ENCODE results near the gene CCDC71L. TPM values are rescaled to one million over a fixed set of nuclear protein-coding genes. Genes with fewer than 3 reads are reported as not detected.
A peak's percentile ranks its signal among the peaks of the same experiment; 100 is the strongest.
"Not testable (repeated sequence)": the region's sequence is repeated elsewhere in the genome, so short reads cannot be mapped to it uniquely, and the experiment has no call there.

The CCDC71L gene
- polyA plus RNA-seq (2012; ENCODE audit: missing spikeins), result 3.2 TPM

DNA sequence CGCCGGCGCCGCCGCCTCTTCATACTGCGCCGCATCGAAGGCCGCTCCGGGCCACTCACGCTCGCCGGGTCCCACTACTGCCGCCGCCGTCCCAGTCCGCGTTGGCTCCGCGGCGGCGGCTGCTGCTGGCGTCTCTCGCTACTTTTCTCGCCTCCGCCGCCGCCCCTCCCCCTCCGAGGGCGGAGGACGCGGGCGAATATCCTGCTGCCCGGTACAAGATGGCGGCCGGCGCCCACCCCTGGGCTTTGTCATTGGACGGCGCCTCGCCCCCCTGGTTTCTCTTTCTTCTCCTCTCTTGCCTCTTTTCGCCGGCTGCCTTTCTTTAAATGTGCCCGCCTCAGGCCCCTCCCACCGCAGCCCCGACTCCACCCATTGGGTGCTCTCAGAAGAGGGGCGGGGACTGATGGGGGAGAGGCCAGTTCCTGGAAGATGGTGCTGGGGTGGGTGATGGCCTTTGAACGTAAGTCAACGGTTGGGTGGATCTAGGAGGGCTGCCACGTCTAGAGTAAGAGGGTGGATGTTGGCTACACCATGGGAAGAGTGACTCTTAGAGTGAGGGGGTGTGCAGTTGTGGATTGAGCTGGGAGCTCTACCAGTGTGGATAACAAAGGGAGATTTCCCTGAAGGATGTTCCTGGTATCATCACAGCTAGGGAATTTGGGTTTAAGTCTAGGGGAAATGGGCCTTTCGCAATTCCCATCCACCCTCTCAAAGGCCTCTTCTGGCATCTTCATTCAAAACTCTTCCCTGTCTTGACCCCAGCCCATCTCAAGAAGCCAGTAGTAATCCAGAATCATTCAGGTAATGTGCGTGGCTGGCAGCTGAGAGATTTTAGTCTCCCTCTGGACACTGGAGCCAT, at the start of gene CCDC71L:
TSS of gene CCDC71L (minus strand) at position 297 of the 859 bp plus-strand sequence. CDS start at position 35, 262 bp downstream.
- TF ChIP-seq POLR2A (IDR thresholded peaks at IDR 0.05; ENCODE audit: low read depth, low read length), result peak; percentile 63; the same call in 1 of the 2 replicates
- TF ChIP-seq TAF1 (IDR thresholded peaks at IDR 0.05; ENCODE audit: borderline replicate concordance, low read depth, low read length), result peak; percentile 19; the same call in 1 of the 2 replicates
- TF ChIP-seq POLR2AphosphoS5 (IDR thresholded peaks at IDR 0.05; ENCODE audit: low read depth, low read length), result peak; percentile 42; the same call in 1 of the 2 replicates
- DNase-seq (ENCODE audit: insufficient read length) (peak; percentile 67), FAIRE-seq (peak; percentile 96)

DNA sequence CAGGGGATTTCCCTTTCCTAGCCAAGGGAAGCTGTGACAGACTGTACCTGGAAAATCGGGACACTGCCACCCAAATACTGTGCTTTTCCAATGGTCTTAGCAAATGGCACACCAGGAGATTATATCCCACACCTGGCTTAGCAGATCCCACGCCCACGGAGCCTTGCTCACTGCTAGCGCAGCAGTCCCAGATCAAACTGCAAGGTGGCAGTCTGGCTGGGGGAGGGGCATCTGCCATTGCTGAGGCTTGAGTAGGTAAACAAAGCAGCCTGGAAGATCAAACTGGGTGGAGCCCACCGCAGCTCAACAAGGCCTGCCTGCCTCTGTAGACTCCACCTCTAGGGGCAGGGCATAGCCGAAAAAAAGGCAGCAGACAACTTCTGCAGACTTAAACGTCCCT, 48.6 kb upstream of the CCDC71L start:
- FAIRE-seq; DNase-seq (ENCODE audit: insufficient read length): not testable (repeated sequence)

DNA sequence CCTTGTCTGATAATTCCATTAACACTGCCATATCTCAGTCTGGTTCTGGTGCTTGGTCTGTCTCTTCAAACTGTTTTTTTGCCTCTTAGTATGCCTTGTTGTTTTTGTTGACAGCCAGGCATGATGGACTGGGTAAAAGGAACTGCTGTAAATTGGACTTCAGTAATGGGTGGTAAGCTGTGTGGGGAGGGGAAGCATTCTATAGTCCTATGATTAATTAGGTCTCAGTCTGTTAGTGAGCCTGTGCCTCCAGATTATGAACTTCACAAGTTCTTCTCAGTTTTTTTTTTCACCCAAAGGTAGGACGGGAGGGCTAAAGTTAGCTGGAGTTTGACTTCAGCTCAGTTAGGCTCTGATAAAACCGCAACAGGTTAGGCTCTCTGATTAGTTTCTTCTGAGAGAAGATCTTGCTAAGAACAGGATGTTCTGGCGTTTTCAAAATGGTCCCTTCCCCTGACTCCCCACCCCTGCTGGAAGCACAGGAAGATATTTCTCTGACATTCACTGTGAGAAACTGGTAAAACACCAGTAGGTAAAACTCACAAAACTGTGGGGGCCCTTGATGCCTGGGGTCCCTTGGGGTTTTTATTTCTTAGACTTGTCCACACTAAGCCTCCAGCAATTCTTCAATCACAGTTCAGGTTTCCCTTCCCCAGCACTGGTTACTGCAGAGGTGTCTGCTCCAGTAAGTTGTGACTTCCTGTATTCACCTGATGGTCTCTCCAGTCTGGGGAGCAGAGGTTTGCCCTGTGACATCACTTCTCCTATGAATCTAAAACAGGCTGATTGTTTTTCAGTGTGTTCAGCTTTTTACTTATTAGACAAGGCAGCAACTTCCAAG, 43.3 kb upstream of the CCDC71L start:
- TF ChIP-seq TAF1 (IDR thresholded peaks at IDR 0.05; ENCODE audit: borderline replicate concordance, low read depth, low read length) (no peak), POLR2A (IDR thresholded peaks at IDR 0.05; ENCODE audit: low read depth, low read length) (no peak), POLR2AphosphoS5 (IDR thresholded peaks at IDR 0.05; ENCODE audit: low read depth, low read length) (no peak)
- FAIRE-seq (peak; percentile 27), DNase-seq (ENCODE audit: insufficient read length) (no peak)

DNA sequence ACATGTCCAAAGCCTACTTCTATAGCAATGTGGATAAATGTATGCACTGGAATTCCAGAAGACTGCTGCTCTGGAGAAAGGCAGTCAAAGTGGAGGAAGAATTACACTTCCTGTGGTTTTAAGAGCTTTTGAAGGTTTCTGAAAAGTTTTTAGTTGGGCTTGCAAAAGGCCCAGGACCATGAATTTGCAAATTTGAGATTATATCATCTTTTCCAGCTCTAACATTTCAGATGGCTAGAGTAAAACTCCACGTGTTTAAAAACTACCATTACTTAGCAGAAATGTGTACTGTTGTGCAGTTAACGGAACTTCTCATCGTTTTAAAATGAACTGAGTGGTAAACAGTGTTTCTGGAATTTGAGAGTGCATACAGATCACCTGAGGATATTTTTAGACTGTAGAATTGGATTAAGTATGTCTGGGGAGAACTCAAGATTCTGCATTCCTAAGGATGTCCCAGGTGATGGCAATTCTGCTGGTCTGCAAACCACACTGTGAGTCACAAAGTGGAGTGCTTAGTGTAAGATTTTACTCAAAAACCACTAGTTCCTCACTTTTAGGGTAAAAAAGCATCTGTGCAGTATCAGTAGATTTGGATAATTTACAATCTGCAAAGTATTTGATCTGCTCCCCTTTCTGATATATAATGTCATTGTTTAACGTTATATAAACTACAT, 32.9 kb upstream of the CCDC71L start:
- DNase-seq (ENCODE audit: insufficient read length), result no peak
- TF ChIP-seq TAF1 (IDR thresholded peaks at IDR 0.05; ENCODE audit: borderline replicate concordance, low read depth, low read length) (no peak), POLR2A (IDR thresholded peaks at IDR 0.05; ENCODE audit: low read depth, low read length) (no peak), POLR2AphosphoS5 (IDR thresholded peaks at IDR 0.05; ENCODE audit: low read depth, low read length) (no peak)
- FAIRE-seq, result no peak

DNA sequence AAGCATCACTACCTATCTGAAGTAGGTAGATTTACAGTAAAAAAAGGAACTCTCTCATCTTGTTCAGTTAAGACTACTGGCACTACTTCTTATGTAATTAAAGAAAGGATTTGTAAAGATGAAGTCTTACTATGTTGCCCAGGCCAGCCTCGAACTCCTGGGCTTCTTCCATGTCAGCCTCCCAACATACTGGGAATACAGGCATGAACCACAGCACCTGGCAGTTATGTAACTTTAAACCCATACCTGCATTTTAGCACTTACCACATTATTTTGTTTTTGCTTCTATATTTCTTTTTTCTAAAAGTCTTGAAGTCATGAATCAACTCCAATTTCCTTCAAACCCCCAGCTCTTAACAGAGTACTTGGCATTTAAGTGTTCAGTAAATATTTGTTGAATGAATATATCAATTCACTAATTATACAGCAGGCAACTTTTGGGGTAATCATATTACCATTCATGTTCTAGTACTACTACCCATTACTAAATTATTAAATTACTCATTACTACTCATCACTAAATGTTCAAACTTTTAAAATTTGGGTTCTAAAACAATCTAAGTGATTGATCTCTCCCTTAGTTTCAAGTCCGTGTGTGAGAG, 31.6 kb upstream of the CCDC71L start:
- FAIRE-seq, result no peak
- TF ChIP-seq TAF1 (IDR thresholded peaks at IDR 0.05; ENCODE audit: borderline replicate concordance, low read depth, low read length), result no peak
- no peak for TF ChIP-seq POLR2AphosphoS5 (IDR thresholded peaks at IDR 0.05; ENCODE audit: low read depth, low read length)
- TF ChIP-seq POLR2A (IDR thresholded peaks at IDR 0.05; ENCODE audit: low read depth, low read length), result no peak
- no peak for DNase-seq (ENCODE audit: insufficient read length)

DNA sequence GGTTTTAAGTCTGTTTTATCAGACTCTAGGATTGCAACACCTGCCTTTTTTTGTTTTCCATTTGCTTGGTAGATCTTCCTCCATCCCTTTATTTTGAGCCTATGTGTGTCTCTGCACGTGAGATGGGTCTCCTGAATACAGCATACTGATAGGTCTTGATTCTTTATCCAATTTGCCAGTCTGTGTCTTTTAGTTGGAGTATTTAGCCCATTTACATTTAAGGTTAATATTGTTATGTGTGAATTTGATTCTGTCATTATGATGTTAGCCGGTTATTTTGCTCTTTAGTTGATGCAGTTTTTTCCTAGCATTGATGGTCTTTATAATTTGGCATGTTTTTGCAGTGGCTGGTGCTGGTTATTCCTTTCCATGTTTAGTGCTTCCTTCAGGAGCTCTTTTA, 27.2 kb upstream of the CCDC71L start:
- DNase-seq (ENCODE audit: insufficient read length), result not testable (repeated sequence)

DNA sequence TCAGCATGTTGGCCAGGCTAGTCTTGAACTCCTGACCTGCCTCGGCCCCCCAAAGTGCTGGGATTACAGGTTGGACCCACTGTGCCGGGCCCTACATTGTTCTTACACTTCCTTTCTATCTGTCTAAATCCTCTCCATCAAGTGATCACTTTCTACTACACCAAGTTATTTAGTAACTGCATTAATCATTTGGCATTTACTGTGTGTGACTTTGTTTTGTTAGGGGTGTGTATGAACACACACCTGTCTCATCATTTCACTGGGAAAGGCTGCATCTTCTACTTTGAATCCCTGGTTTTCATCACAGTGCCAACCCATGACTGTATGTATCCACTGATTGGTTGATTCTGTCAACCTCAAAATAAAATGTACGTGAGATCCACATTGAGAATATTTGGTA, 23.0 kb upstream of the CCDC71L start:
- TF ChIP-seq POLR2A (IDR thresholded peaks at IDR 0.05; ENCODE audit: low read depth, low read length), result no peak
- no peak for FAIRE-seq

More for the DNA sequence above, 27.2 kb upstream of the CCDC71L start:
- not testable (repeated sequence) for FAIRE-seq

DNA sequence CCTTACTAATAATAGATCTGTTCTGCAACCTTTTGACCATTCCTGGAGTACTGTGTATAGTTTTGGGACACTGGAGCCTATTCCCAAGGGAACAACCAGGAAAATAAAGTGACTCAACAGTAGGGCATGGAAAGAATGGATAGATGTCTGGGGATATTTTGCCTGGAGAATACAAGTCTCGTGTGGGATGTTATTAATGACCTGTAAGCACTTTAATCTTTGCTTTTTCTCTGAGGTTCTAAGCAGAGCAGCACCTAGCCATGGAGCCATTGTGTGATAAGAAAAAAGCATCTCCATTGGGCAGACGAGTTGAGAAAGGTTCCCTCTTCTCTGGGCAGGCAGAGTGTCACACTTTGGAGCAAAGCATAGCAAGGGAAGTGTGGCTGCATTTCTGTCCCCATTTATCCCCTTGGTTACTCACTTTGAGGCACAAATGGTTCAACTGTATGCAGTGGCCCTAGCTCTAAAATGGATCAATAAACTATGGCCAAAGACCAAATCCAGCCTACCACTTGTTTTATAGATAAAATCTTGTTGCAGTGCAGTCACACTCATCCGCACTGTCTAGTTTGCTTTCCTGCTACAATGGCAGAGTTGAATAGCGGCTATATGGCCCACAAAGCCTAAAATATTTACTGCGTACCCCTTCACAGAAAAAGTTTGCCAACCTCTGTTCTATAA, 21.0 kb upstream of the CCDC71L start:
- TF ChIP-seq POLR2A (IDR thresholded peaks at IDR 0.05; ENCODE audit: low read depth, low read length), result no peak
- TF ChIP-seq POLR2AphosphoS5 (IDR thresholded peaks at IDR 0.05; ENCODE audit: low read depth, low read length), result no peak
- TF ChIP-seq TAF1 (IDR thresholded peaks at IDR 0.05; ENCODE audit: borderline replicate concordance, low read depth, low read length), result no peak
- DNase-seq (ENCODE audit: insufficient read length) (no peak), FAIRE-seq (no peak)

More for the DNA sequence above, 23.0 kb upstream of the CCDC71L start:
- DNase-seq (ENCODE audit: insufficient read length), result no peak

DNA sequence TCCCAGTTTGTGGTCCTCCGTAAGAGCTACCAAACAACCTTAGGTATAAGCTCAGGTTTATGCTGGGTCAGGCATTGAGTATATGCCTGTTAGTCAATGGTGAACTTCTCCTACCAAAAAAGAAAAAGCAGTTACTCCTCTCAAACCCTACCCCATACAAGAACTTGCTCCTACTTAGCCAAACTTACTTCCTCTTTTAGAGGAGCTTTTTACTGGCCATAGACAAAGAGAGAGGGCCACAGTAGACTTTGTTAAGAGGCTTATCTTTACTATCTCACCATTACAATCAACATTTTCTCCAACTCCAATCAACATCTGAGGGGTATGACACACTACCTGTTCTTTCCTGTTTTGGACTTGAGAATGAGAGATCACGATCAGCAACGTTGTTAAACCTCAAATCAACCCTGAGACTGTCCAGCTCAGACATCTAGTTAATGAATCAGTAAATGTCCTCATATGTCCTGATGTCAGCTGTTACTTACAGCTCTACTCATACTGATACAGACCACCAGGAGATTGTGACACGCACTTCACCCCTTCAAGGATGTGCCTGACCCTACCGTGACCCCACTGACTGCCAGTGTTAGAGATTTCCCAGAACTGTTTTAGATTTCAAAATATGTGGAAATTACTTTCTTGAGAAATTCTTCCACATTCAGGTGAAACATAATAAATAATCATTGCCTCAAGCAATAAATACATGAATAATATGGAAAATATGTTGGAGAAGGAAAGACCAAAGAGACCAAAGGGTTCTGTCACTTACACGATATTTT, 18.4 kb upstream of the CCDC71L start:
- TF ChIP-seq POLR2AphosphoS5 (IDR thresholded peaks at IDR 0.05; ENCODE audit: low read depth, low read length), result no peak
- no peak for TF ChIP-seq POLR2A (IDR thresholded peaks at IDR 0.05; ENCODE audit: low read depth, low read length)
- no peak for TF ChIP-seq TAF1 (IDR thresholded peaks at IDR 0.05; ENCODE audit: borderline replicate concordance, low read depth, low read length)
- DNase-seq (ENCODE audit: insufficient read length) (no peak), FAIRE-seq (peak; percentile 75)

DNA sequence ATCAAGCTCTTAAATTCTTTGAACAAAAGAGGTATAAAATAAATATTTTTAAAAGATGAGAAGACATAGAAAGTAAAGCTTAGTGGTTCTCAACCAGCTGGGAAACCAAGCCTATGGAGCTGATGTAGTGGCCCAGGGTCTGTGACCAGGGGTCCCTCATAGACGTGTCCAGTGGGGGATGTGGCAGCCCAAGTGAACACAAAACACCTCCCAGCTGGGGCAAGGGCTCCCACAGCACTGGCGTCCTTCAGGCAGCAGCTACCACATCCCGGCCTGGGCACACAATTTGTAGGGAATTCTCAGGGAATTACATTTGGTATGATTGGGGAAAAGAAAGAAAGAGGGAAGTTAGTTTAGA, 17.8 kb upstream of the CCDC71L start:
- DNase-seq (ENCODE audit: insufficient read length) (no peak), FAIRE-seq (no peak)
- TF ChIP-seq POLR2A (IDR thresholded peaks at IDR 0.05; ENCODE audit: low read depth, low read length) (no peak), TAF1 (IDR thresholded peaks at IDR 0.05; ENCODE audit: borderline replicate concordance, low read depth, low read length) (no peak), POLR2AphosphoS5 (IDR thresholded peaks at IDR 0.05; ENCODE audit: low read depth, low read length) (no peak)

DNA sequence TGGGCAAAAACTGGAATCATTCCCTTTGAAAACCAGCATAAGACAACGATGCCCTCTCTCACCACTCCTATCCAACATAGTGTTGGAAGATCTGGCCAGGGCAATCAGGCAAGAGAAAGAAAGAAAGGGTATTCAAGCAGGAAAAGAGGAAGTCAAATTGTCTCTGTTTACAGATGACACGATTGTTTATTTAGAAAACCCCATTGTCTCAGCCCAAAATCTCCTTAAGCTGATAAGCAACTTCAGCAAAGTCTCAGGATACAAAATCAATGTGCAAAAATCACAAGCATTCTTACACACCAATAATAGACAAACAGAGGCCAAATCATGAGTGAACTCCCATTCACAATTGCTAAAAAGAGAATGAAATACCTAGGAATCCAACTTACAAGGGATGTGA, 15.5 kb upstream of the CCDC71L start:
- FAIRE-seq; DNase-seq (ENCODE audit: insufficient read length): not testable (repeated sequence)

DNA sequence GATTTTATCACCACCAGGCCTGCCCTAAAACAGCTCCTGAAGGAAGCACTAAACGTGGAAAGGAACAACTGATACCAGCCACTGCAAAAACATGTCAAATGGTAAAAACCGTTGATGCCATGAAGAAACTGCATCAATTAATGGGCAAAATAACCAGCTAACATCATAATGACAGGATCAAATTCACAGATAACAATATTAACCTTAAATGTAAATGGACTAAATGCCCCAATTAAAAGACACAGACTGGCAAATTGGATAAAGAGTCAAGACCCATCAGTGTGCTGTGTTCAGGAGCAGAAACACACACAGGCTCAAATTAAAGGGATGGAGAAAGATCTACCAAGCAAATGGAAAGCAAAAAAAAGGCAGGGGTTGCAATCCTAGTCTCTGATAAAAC, 12.7 kb upstream of the CCDC71L start:
- DNase-seq (ENCODE audit: insufficient read length); FAIRE-seq: not testable (repeated sequence)

DNA sequence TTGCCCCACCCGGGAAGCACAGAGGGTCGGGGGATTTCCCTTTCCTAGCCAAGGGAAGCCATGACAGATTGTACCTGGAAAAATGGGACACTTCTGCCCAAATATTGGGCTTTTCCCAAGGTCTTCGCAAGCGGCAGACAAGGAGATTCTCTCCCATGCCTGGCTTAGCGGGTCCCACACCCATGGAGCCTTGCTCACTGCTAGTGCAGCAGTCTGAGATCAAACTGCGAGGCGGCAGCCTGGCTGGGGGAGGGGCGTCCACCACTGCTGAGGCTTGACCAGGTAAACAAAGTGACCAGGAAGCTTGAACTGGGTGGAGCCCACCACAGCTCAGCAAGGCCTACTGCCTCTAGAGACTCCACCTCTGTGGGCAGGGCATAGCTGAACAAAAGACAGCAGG, 11.0 kb upstream of the CCDC71L start:
- not testable (repeated sequence) for DNase-seq (ENCODE audit: insufficient read length); FAIRE-seq
